ENCODE measurements around the gene FTO. TPM values are rescaled to one million over a fixed set of nuclear protein-coding genes. Genes with fewer than 3 reads are reported as not detected.

Gene FTO
- total and polyA plus RNA-seq, 2 of the 8 experiments (the other 6 are each of a cell fraction or from before 2014, with no cell fraction given): 34.5 to 59.8 TPM

DNA sequence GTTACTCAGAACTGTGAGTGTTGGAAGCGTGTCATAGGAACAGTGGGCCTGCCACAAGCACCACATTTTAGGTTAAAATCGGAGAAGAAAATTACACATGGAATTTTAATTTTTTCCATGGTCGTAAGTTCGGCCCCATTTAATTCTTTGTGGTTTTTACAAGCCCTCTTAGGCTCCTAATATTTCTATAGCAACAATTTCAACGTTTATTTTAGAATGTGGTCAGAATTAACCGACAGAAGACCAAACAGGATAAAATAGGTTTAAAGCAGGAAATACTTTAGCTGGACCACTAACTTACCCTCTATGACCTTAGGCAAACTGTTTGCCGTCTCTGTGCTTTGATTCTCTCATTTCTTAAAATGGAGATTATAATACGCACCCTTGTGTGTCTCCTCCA is 69.9 kb downstream of the FTO start:
- Histone ChIP-seq H3K56ac (replicated peaks; ENCODE audit: insufficient read length, low read depth, low read length) (no peak overlapping the region), H3K23ac (ENCODE audit: insufficient read length) (no peak overlapping the region), H2AK5ac (ENCODE audit: low read depth, low read length) (no peak overlapping the region), H2AFZ (ENCODE audit: low read length) (no peak overlapping the region), H2BK20ac (ENCODE audit: low read length) (no peak overlapping the region), H4K8ac (ENCODE audit: extremely low read depth, insufficient read depth, low read length) (no peak overlapping the region), H3K9me3 (ENCODE audit: insufficient read depth in 2 of 2, low read depth in 1 of 2, low read length in 1 of 2) (no peaks in the 10 kb centered on the region), H3K4me2 (ENCODE audit: insufficient read depth in 1 of 2, low read depth in 2 of 2, low read length in 2 of 2) (no peak overlapping the region), H3K14ac (ENCODE audit: insufficient read length) (no peak overlapping the region), H3K79me2 (ENCODE audit: control insufficient read depth in 1 of 2, insufficient read depth in 2 of 2, low read length in 2 of 2) (peaks cover 0 to 15% of the 10 kb centered on the region in 2 experiments; a peak in 1 of 4 replicates), H4K91ac (replicated peaks; ENCODE audit: insufficient read length, low read length) (no peak overlapping the region), H4K5ac (ENCODE audit: insufficient read length, low read depth, low read length) (no peak overlapping the region), H2BK120ac (replicated peaks; ENCODE audit: low read depth, low read length) (no peak overlapping the region), H3K27me3 (replicated peaks in 1 of 4; ENCODE audit: control insufficient read depth in 3 of 4, extremely low read depth in 1 of 4, insufficient read depth in 3 of 4, low read length in 3 of 4) (no peaks in the 10 kb centered on the region), H2BK15ac (ENCODE audit: low read length) (no peak overlapping the region), H3K79me1 (ENCODE audit: low read depth, low read length) (no peaks in the 10 kb centered on the region), H3K18ac (ENCODE audit: extremely low read depth, low read length) (no peak overlapping the region), H2BK5ac (ENCODE audit: low read depth, low read length) (no peak overlapping the region), H3K4me3 (ENCODE audit: extremely low read depth in 1 of 4, insufficient read depth in 2 of 4, low read depth in 3 of 4, low read length in 4 of 4) (no peak overlapping the region), H3K36me3 (ENCODE audit: control insufficient read depth in 2 of 4, insufficient read depth in 4 of 4, low read length in 3 of 4) (no peaks in the 10 kb centered on the region), H3K27ac (ENCODE audit: low read depth, low read length) (no peak overlapping the region), H4K20me1 (replicated peaks in 1 of 2; ENCODE audit: control insufficient read depth in 1 of 2, insufficient read depth in 2 of 2, low read length in 2 of 2) (no peaks in the 10 kb centered on the region), H3K23me2 (ENCODE audit: low read depth, low read length) (no peaks in the 10 kb centered on the region), H3K4ac (replicated peaks; ENCODE audit: insufficient read length, low read depth, low read length) (no peak overlapping the region), H3K9ac (replicated peaks in 1 of 4; ENCODE audit: extremely low read depth in 1 of 4, low read depth in 3 of 4, low read length in 3 of 4) (no peak overlapping the region), H3K4me1 (replicated peaks in 1 of 4; ENCODE audit: control insufficient read depth in 3 of 4, insufficient read depth in 4 of 4, low read length in 3 of 4) (peaks cover 0 to 3% (median 1%) of the 10 kb centered on the region in 4 experiments; a peak in 1 of 7 replicates), H2BK12ac (ENCODE audit: low read depth, low read length) (no peak overlapping the region)
- POLR2A ChIA-PET (ENCODE audit: partially characterized antibody): no interaction called here
- WGBS, 2 experiments (ENCODE audit: extremely low coverage in 1 of 2, insufficient coverage in 1 of 2, insufficient read length in 1 of 2, insufficient replicate concordance in 2 of 2, low coverage in 1 of 2, low lambda C conversion rate in 2 of 2, missing lambda C conversion rate in 1 of 2): 93% methylated on average over 8 of the region's 8 CpGs; no CpG with 5 or more reads in 1 of the 2 experiments
- CTCF ChIA-PET (ENCODE audit: partially characterized antibody): interaction anchor here (0.6 to 3.6 kb wide), 17 partner anchors 11 to 639 kb away, joined by 3 to 20 read pairs (median 4); no protein-coding TSS in a partner anchor
- no peak for FAIRE-seq
- no peak for DNase-seq (ENCODE audit: low read depth in 1 of 2, low spot score in 2 of 2)
- TF ChIP-seq CTBP2 (IDR thresholded peaks at IDR 0.05; ENCODE audit: borderline replicate concordance, insufficient read depth, insufficient read length, low read length) (no peak), TCF12 (IDR thresholded peaks at IDR 0.05; ENCODE audit: low read depth, low read length) (no peak), CHD1 (IDR thresholded peaks at IDR 0.05; ENCODE audit: low read depth, low read length) (no peak), TBP (IDR thresholded peaks at IDR 0.05; ENCODE audit: low read depth, low read length) (no peak), EP300 (IDR thresholded peaks at IDR 0.05; ENCODE audit: borderline replicate concordance in 1 of 2, low read depth in 2 of 2, low read length in 2 of 2) (no peak), GABPA (IDR thresholded peaks at IDR 0.05; ENCODE audit: borderline replicate concordance, insufficient read depth, low read length) (no peak), HDAC6 (IDR thresholded peaks at IDR 0.05; ENCODE audit: low read depth, low read length) (no peak)

Measured in H1 (cell line).